Measurements from ENCODE around the gene GOLGA8S. TPM values are rescaled to one million over a fixed set of nuclear protein-coding genes. Genes with fewer than 3 reads are reported as not detected.

The GOLGA8S gene
- total and polyA plus RNA-seq, 8 donors = 0.29 to 1.9 (median 1.3) TPM

Other genes with a start within 250 kb of the GOLGA8S start
- not detected for gene GOLGA6L1, start 217.9 kb upstream of the GOLGA8S start, total RNA-seq
- not detected for gene GOLGA6L1, start 217.9 kb upstream of the GOLGA8S start, polyA plus RNA-seq (ENCODE audit: insufficient read length in 6 of 6)
- not detected for gene GOLGA6L26, start 20.6 kb upstream of the GOLGA8S start, total RNA-seq
- not detected for gene GOLGA6L26, start 20.6 kb upstream of the GOLGA8S start, polyA plus RNA-seq (ENCODE audit: insufficient read length in 6 of 6)
- gene GOLGA6L2, start 92.5 kb downstream of the GOLGA8S start, total RNA-seq = not detected
- gene GOLGA6L2, start 92.5 kb downstream of the GOLGA8S start, polyA plus RNA-seq (ENCODE audit: insufficient read length in 6 of 6) = not detected
- gene MKRN3, start 210.9 kb downstream of the GOLGA8S start, total RNA-seq = under 1 TPM in 1 of 2 donors, not detected in 1; 0.71 TPM
- 10 to 100 TPM in 1 of 6 donors, 1 to 10 TPM in 3, under 1 TPM in 2; 0.26 to 13.4 (median 2.3) TPM for gene MKRN3, start 210.9 kb downstream of the GOLGA8S start, polyA plus RNA-seq (ENCODE audit: insufficient read length in 6 of 6)